HG03159 (cell line): ENCODE measurements around the gene DCAKD.

ENCODE experiments used
- ATAC-seq: cut with Tn5 transposase; IDR thresholded peaks from one replicate; pipeline ENCODE4 v1.9.1; 2021; ENCODE audit warnings: mild to moderate bottlenecking, moderate library complexity; ENCODE audit not compliant: unreplicated experiment

Gene DCAKD

GRCh38 chr17:45006927-45007461 lies 44.4 kb downstream of the DCAKD start:
- ATAC-seq: no peak

- ATAC-seq: no peak
Measured at GRCh38 chr17:45005700-45006099, 45.7 kb downstream of the DCAKD start.

GRCh38 chr17:45004388-45004787 lies 47.0 kb downstream of the DCAKD start:
- no peak for ATAC-seq

DNA sequence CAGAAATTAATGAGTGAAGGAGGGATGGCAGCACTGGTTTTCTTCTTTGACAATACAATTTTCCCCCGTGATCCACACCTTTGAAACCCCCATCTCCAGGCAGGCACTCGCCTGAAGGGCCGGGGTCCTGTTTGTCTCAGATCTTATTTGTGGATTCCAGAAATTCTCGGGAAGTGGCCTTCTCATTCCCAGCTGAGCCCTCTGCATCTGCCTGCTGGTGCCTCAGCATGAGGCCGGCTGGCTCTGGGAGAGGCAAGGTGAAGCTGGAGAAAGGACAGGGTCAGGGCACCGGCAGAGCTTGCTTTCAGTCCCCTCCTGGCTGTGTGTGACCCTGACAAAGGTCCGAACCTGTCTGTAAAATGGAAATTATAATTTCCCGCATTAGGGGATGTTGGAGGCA lies 47.6 kb downstream of the DCAKD start:
- no peak for ATAC-seq

DNA sequence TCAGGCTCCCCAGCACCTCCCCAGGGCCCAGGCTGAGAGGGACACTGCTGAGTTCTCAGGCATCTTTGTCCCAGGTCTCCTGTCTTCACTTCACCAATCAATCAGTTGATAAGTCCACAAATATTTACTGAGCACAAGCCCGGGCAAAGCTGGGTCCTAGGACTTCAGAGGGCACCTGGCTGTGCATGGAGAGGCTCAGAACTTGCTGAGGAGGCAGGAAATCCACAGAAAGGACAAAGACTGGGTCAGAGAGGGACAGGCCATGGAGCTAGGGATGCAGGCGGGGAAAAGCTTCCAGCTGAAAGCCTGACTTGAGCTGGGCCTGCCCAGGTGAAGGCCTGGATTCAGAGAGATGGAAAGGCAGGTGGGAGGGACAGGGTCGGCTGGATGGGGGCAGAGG lies 50.1 kb downstream of the DCAKD start:
- no peak for ATAC-seq

- no peak for ATAC-seq
Measured at GRCh38 chr17:44999433-44999832, 52.0 kb downstream of the DCAKD start.

GRCh38 chr17:44998646-44999045 lies 52.8 kb downstream of the DCAKD start:
- no peak for ATAC-seq

GRCh38 chr17:44997733-44998520 lies 53.5 kb downstream of the DCAKD start:
- no peak for ATAC-seq

GRCh38 chr17:44996304-44996703 lies 55.1 kb downstream of the DCAKD start:
- ATAC-seq: no peak

DNA sequence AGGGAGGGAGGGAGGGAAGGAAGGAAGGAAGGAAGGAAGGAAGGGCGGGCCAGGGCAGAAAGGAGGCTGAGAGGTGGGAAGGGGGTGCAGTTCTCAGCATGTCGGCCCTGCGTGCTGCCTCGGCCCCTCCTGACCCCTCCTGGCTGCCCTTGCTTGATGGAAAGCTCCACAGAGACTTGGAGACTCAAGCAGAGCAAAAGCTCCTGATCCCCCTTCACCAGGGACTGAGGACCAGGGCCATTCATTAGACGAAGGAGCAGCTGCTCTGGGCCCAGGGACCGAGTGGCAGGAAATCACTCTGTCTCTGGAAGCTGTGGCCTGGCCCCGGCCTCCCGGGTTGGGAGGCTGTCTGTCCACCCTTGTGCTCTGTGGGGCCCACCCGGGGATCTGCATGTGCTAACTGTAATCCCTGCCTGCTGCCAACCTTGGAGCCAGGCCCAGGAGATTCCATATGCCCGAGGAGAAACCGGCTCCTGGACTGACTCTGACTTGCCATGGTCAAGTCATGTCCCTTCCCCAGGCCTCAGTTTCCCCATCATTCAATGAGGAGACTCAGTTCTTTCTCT lies 55.9 kb downstream of the DCAKD start:
- ATAC-seq: no peak

- ATAC-seq: no peak
Measured at GRCh38 chr17:44992242-44992939, 59.0 kb downstream of the DCAKD start.

- no peak for ATAC-seq
Measured at GRCh38 chr17:44990994-44991393, 60.4 kb downstream of the DCAKD start.

- ATAC-seq: no peak
Measured at GRCh38 chr17:44989552-44990138, 61.8 kb downstream of the DCAKD start.

DNA sequence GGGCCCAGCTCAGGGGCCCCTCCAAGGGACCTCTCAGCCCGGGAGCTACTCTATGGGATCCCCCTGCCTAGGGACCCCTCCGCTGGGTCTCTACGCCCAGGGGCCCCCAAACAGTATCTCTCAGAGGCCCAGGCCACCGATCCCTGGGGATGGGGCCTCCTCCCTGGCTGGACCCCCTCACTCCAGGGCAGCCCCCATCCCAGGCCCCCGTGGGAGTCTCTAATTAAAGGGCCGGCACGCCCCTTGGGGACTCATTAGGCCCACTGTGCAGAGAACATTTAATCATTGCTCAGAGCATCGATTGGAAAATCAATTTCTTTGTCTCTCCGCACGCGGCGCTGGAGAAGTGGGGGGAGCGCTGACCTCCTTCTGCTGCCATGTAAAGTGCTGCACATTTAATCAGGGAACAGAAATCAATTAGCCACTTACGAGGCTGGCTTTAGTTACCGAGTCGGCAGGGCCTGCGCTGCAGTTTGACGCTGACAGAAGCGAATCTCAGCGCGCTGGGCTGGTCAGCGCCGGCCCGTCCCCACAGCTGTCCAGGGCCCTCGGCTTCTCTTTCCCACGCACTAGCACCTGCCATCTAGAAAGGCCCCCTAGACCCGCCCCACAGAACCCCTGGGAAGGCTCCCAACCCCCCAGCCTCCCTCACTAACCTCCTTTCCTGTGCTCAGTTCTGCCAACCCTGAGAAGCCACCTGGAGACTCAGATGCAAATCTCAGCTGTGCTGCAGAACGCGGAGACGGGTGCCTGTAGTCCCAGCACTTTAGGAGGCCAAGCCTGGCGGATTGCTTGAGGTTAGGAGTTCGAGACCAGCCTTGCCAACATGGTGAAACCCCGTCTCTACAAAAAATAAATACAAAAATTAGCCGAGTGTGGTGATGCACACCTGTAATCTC lies 63.1 kb downstream of the DCAKD start:
- no peak for ATAC-seq

DNA sequence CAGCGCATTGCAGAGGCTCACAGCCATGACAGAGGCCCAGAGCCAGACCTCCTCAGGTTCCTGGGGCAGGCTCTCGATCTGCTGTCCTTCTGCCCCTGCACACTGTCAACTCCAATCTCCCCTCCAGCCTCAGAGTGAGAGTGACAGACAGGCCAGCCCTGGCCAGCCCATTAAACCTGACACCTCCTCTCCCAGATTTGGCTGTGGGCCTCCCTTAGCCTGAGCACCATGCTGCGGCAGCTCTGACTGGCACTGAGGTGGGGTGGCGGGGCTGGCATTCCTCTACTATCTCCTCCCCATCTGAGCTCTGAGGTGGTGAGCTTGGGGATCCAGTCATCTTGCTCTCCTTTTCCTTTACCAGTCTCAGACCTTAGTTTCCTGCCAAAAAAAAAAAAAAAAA lies 67.9 kb downstream of the DCAKD start:
- ATAC-seq: no peak

DNA sequence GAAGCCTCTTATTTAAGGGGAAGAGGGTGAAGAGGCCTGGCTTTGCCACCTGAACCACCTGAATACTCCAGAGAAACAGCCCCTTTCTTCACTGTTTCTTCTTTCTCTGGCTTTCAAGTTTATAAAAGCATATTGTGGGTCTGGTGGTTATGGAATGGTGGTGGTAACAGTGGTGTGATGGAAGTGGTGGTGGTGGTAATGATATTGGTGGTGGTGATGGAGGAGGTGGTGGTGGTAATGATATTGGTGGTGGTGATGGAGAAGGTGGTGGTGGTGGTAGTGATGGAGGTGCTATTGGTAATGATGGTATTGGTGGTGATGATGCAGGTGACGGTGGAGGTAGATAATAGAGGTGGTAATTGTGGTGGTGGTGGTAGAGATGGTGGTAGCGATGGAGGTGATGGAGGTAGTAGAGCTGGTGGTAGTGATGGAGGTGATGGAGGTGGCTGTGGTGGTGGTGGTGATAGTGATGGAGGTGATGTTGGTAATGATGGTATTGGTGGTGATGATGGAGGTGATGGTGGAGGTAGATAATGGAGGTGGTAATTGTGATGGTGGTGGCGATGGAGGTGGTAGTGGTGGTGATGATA lies 69.2 kb downstream of the DCAKD start:
- ATAC-seq: no peak

GRCh38 chr17:44981221-44981968 lies 70.0 kb downstream of the DCAKD start:
- no peak for ATAC-seq

GRCh38 chr17:44979426-44979995 lies 71.9 kb downstream of the DCAKD start:
- no peak for ATAC-seq

- no peak for ATAC-seq
Measured at GRCh38 chr17:44978807-44979206, 72.6 kb downstream of the DCAKD start.
